TTC549 (cell line): ENCODE measurements around the gene TNPO2.

ENCODE experiments used
- FAIRE-seq: peaks from 2 replicates; lab custom pipeline; 2012; peaks lifted over from hg19 to GRCh38; lab: Jason Lieb, UNC

TNPO2 gene

DNA sequence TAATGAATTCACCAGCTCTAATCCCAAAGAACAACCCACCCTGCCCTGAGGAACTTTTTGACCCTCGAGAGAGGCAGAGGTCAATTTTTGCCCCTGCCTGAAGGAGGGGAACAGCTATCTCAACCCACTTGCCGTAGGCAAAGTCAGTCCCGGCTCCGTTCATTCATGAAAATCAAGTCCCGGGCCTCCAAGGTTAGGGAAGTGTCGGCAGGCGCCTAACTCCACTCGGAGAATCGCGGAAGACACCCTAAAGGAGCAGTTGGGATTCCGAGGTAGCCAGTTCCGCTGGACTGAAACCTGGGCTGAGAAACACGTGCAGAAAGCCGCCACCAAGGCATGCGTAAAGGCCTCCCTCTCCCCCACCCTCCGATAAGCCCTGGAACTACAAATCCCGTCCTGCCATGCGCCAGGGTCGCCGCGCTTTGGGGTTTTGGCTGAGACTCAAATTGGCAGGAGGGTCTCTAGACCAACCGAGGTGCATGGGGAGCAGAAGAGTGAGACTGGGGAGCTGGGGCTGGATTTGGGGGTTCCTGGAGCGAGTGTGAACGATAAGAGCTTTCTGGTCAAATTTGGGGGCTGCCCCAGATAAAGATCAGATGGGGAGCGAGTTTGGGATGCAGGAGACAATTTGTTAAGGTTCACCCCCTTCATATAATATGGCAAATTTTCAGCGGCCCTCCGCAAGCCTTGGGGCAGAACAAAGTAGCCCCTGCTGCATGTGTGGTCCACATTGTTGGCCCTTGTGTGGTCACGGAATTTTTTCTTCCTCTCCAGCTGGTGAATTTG is at the start of gene TNPO2:
TSS of gene TNPO2 (minus strand) at position 292 of the 786 bp plus-strand sequence. CDS start 2,955 bp downstream, outside the sequence.
- FAIRE-seq = no peak

DNA sequence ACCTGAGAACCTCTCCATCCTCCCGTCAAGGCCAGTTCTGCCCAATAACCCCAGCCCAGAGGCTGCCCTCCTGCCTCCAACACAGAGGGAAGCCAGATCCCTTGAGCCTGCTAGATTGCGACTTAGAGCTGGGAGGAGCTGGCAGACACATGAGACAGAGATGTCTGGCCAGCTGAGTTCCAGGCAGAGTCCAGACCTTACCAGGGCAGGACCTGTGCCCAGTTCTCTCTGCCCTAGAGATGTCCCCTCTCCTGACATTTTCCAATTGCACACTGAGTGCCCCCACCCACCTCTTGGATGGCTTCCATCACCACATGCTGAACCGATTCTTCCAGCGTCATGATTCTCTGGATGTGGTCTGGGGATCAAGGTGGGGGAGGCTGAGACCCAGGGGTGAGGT is 48.6 kb upstream of the TNPO2 start:
- no peak for FAIRE-seq

DNA sequence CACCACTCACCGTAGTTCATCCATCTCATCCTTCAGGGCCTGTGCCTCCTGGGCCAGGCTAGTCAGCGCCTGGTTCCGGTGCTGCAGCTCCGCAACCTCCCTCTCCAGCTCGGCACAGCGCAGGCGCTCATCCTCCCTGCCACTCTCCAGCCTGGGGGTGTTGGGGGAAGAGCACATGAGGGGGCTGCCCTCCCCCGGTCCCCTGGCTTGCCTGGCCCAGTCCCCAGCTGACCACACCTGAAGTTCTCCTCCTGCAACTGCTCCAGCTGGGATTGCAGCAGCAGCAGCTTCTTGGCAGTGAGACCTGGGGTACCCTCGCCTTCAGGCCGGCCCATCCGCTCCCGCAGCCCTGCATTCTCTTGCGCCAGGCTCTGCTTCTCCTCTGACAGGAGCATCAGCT is 47.2 kb upstream of the TNPO2 start:
- FAIRE-seq = no peak

DNA sequence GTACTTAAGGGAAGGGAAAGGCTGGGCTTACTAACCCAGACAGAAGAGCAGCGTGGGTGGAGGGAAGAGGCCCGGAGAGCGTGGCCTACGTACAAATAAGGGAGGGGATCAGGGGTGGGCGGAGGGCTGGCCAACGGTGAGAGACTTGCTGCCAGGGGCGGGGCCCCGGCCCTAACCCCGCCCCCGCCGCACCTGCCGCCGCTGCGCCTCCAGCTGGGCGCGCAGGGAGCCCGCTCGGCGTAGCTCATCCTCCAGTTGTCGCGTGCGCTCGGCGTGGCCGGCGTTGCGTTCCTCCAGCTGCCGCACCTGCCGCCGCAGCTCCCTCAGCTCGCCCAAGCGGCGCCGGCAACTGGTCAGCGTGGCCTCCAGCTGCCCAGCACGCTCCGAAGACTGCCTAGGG is 46.0 kb upstream of the TNPO2 start:
- no peak for FAIRE-seq

DNA sequence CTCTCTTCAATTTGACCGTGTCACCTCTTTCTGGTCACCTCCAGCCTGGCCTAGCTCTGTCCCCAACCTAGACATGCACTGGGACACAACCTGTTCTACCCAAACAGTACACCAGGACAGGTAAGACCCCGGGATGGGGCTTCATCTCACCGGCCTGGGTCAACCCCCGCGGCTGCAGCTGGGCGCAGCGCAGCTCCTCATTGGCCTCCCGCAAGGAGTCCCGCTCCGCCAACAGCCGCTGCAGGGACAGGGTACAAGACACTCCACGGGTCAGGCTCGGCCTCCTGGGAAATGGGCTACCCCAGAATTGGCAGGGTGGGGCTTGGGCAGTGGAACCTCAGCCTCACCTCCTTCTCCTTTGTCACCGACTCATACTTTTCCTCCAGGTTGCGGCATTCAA is 43.9 kb upstream of the TNPO2 start:
- no peak for FAIRE-seq

DNA sequence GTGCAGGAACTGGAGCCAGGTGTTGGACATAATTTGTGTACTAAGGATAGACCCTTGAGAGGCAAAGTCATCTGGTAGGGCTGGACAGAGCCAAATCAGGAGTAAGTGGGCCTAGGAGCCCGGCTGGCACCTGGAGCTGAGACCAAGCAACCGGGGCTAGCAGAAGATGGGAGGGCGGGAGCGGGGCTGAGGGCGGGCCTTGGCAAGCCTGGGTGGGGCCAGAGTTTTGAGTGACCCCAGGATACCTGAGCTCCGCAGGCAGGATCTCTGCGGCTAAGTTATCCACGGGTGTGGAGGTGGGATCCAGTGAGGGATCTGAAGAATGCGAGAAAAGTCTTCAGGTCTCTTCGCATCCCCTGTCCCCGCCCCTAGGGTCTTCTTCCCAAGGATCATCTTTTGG is 43.4 kb upstream of the TNPO2 start:
- FAIRE-seq = no peak

DNA sequence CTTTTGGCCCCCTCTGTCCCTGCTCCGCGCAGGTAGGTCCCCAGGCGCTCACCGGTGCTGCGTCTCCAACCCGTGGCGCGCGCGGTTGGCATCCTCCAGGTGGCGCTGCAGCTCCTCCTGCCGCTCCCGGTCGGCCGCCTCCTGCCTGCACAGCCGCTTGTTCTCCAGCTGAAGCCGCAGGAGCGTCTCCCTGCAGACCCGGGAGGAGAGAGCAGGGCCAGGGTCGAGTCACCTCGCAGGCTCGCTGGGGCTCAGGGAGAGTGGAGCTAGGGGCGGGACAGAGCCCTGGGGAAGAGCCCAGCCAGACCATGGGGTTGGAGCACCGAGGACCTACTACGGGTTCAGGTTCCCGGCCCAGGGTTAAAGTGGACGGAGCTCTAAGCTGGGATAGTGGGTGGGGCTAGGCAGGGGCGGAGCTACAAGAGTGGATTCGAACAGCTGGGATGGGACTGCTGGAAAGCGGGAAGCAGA is 42.4 kb upstream of the TNPO2 start:
- no peak for FAIRE-seq

DNA sequence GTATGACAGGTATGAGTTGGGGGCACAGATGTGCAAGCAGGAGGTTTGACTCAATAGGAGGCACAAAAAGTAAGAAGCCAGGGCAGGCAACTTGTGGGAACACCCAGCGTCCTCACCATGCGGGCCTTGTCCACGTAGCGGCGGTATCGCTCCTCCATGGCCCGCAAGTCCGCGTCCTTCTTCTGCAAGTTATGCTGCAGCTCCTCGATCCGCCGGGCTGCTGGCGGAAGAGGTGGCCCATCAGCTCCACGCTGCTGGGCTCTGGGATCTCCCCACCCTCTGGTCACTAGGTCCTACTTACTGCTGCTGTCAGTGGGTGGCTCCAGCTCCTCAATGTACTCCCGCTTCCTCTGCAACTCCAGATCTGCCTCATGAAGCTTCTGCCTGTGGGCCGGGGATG is 41.0 kb upstream of the TNPO2 start:
- no peak for FAIRE-seq

DNA sequence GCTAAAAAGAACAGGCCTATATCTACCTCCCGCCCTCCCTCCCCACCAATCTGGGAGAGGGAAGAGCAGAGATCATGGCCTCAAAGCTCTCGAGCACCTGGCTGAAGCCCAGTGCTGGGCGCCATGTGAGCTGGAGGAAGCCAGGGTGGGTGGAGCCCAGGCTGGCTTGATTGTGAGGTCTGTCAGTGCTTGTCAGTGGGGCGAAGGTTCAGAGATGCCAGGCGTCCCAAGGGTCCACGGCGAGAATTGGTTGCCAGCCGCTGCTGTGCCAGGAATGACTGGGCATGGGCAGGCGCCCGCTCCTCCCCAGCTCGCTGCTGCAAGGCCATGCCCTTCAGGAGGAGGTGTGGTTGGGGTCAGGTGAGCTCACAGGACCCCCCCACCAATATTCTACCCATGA is 39.4 kb upstream of the TNPO2 start:
- no peak for FAIRE-seq

DNA sequence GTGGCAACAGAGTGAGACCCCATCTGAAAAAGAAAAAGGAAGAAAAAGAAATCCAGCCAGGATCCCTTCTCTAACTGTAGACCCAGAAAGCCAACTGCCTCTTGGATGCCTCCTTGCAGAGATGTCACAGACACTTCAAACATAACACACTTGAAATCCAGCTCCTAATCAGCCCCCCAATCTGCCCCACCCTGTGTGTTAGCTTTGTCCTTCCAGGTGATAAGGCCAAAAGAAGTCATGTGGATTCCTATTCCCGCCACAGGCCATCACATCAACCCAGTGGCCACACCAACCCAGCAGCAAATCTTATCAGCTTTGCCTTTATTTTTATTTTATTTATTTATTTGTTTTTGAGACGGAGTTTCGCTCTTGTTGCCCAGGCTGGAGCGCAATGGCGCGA is 36.0 kb upstream of the TNPO2 start:
- FAIRE-seq = no peak

DNA sequence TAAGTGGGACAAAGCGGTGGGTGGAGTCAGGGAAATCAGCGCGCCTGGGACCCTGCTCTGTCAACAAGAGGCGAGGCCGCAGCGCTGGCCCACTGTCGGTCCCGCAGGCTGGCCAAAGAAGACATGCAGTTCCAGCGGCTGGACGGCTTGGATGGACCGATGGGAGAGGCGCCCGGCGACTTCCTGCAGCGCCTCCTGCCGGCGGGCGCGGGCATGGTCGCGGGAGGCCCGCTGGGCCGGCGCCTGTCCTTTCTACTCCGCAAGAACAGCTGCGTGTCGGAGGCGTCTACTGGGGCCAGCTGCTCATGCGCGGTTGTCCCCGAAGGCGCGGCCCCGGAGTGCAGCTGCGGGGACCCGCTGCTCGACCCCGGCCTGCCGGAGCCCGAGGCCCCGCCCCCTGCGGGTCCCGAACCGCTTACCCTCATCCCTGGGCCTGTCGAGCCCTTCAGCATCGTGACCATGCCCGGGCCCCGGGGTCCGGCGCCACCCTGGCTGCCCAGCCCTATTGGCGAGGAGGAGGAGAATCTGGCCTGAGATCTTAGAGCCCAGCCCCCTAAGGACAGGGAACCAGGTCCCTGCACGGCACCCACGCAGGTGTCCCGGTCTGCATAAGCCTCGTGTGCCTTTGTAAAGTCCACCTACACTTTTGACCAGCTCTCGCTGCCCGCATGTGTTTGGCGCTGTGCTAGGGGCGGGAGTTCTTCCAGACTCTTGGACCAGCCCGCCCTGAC is 34.0 kb upstream of the TNPO2 start:
- FAIRE-seq = no peak

DNA sequence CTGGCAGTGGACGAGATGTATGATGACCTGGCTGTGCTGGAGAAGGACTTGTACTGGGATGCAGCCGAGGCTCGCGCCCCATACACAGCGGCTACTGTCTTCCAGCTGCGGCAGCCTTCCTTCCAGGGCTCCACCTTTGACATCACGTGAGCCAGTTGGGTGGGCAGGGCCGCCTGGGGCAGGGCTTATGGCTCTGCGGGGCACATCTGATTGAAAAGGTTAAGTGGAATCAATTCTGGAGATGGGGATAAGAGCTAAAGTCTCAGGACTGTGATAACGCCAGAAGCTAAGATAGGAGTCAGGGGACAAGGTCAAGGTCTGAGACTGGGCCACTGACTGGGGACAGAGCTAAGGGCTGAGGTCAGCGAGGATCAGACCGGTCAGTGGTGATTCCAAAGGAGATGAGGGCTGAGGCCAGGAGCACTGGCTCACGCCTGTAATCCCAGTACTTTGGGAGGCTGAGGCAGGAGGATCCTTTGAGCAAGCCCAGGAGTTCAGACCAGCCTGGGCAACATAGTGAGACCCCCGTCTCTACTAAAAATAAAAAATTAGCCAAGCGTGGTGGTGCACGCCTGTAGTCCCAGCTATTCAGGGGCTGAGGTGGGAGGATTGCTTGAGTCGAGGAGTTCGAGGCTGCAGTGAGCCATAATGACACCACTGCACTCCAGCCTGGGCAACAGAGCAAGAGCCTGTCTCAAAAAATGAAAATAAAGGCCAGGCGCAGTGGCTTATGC is 32.6 kb upstream of the TNPO2 start:
- FAIRE-seq = no peak

DNA sequence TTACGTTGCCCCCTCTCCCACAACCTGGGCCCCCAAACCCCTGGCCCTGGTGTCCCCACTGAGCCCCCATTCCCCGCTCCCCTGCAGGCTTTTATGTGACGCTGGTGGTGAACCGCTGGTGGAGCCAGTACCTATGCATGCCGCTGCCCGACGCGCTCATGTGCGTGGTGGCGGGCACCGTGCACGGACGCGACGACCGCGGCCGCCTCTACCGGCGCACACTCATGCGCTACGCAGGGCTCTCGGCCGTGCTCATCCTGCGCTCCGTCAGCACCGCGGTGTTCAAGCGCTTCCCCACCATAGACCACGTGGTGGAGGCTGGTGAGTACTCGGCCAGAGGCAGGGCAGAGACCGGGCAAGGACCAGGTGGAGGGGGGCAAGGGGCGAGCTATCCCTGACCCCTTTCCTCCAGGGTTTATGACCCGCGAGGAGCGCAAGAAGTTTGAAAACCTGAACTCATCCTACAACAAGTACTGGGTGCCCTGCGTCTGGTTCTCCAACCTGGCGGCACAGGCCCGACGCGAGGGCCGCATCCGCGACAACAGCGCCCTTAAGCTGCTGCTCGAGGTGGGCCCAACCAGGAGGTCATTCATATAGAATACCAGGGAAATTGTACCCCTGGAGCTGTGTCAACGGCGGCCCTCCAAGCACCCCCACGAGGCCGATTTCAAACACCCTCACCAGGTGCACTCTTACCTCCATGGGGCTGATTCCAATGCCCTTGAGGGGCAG is 30.9 kb upstream of the TNPO2 start:
- no peak for FAIRE-seq

DNA sequence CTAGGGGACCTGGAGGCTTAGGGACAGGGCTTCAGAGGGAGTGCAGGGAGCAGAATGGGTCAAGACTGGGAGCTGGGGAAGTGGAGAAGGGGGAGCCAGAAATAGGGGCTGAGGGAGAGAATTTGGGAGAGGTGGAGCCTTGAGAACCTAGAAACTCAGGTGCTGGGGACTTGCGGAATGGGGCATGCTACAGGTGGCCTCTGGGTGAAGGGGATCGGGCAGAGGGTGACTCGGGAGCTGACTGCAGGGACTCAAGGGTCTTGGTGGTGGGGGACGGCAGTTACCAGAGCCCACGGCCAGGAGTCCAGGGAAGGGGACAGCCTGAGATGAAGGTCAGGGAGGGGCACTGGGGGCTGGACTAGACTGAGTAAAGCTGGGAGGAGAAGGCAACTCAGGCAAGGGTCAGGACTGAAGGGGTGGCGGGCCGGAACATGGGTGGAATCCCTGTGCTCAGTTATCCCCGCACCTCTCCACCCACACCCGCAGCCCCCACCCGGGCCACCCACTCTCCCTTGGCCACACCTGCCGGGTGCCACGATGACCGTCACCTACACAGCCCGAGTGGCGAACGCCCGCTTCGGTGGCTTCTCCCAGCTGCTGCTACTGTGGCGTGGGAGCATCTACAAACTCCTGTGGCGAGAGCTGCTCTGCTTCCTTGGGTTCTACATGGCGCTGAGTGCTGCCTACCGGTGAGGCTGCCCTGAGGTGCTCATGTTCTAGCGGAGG is 28.5 kb upstream of the TNPO2 start:
- no peak for FAIRE-seq

DNA sequence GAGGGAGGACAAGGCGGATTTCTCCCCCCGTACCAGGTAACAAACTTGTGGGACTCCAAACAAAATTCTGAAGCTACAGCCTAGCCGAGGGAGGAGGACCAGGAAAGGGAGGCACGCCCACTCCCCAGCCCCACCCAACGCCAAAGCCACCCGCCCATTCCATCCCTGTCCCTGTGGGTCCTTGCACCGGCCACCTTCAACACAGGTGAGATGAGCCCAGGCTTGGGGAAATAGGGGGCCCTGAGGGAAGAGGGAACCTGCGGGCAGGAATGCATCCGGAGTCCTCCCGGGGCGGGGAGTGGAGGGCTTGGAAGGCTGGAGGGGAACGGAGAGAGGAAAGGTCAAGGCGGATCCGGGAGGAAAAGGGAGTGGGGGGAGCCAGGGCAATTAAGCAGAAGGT is 27.9 kb upstream of the TNPO2 start, which contains the start of gene BEST2:
TSS of gene BEST2 (plus strand) at position 157 of the 400 bp plus-strand sequence. CDS start 802 bp downstream, outside the sequence.
- no peak for FAIRE-seq

DNA sequence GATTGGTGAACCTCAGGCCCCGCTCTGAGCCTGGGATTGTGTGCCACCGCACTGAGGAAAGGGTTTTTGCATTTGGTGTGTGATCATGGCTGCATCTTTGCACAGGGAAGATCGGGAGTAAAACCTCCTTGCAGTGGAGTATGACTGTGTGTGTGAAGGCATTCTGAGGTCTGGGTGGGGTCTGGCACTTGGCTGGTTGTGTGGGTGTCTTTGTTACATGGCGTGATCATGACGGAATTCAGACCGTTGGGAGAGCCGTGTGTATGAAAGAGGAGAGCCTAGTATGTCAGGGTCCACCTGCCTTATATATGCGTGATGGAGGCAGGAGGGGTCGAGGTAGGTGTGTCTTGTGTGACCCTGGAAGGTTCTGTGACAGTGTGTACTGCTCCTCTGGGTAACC is 27.1 kb upstream of the TNPO2 start:
- no peak for FAIRE-seq

DNA sequence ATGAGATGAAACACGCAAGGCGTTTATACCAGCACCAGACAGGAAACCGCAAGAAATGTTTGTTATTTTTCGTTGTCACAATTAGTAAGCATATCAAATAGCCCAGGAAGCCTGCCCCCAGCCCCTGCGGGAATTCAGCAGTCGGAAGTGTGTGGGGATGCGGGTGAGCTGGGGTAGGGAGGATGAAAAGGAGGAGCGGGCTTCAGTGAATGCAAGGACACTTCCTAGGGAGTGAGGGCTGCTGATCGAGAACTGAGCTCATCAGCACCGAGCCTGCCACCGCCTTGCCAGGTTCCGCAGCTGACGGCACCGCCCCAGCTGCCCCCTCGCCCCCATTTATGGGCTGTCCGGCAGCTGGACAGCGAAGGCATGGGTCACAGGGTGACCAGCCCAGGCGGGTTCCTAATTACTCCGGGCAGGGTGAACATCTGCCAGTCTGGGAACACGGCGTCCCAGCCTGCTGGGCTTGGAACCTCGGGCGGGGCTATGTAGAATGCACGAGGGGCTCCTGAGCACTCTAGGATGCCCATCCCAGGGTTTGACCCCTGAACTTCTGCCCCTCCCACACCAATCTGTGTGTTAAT is 26.3 kb upstream of the TNPO2 start:
- FAIRE-seq = no peak

DNA sequence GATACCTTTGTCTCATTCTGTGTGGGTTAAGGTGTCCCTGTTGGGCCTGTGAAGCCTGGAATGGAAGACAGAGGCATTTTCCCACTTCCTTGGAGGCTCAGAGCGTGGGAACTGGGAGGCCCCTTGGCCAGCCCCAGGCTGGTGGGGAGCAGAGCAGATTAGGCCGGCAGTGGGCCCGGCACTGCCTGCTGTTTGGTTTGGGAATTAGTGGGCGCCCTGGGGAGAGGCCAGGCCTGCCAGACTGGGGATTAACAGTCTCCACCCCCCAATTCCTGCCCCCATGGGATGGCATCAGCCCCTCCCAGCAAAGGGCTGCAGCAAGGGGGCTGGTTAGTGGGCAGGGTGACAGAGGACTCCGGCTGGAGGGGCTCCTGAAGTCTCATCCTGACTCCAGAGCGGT is 24.8 kb upstream of the TNPO2 start:
- FAIRE-seq = no peak

DNA sequence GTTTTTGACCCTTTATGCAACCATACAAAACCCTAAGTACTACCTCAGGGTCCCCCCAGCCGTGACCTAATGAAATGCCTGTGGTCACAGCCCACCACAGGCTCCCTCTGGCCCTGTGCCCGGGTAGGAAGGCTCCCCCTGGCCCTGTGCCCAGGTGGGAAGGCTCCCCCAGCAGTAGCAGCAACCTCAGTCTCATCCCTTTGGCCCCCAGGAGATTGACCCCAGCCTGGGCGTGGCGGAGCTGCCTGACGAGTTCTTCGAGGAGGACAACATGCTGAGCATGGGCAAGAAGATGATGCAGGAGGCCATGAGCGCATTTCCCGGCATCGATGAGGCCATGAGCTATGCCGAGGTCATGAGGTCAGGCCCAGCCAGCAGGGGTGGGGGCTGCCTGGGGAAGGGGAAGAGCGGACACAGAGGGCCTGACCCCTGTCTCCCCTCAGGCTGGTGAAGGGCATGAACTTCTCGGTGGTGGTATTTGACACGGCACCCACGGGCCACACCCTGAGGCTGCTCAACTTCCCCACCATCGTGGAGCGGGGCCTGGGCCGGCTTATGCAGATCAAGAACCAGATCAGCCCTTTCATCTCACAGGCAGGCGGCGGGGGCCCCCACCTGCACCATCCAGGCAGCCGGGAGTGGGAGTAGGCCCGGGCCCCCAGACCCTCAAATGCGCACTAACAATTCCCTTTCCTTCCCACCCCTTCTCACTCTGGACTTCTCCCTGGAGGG is 21.6 kb upstream of the TNPO2 start:
- FAIRE-seq = no peak

DNA sequence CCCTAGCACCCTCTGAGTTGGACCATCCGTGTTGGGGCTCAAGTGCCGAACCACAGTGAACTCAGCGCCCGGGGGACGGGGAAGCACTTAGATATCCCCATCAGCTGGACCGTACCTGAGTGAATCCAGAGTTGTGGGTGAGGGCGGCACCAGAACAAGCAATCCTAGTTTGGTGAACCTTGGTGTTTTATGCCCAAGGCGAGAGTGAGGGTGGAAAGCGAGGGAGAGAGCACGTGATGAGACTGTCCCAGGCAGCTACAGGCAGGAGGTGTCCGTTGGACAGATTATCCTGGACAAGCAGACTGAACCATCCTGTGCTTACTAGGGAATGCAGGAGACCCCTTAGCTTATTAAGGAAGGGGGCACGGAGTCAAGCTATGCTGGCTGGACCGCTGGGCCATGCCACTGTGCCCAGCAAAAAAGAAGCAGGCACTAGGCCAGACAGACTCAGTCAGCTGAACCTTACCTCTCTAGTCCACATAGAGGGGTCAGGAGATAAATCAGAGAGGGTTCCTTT is 14.2 kb upstream of the TNPO2 start:
- FAIRE-seq = no peak
